Transverse colon (tissue), 4 donors: ENCODE data around the gene GID4.

Source experiments
- CTCF ChIP-seq, 5 experiments: fragments of 200-600 bp in 3 of 5; fragments of 450-650 bp in 2 of 5; sonication (generic) in 3 of 5; IDR thresholded peaks; 1 replicate in 2 of 5; 2 replicates in 3 of 5; pipeline ENCODE4 v1.5.1; 2016 to 2017; ENCODE audit warnings: antibody characterized with exemption in 5 of 5, inconsistent platforms in 3 of 5, mild to moderate bottlenecking in 2 of 5, moderate library complexity in 1 of 5
- POLR2AphosphoS5 ChIP-seq, 3 donors: sonication (generic); formaldehyde crosslinking; IDR thresholded peaks; one replicate each; pipeline ENCODE4 v1.6.1; 2016; ENCODE audit warnings: antibody characterized with exemption in 3 of 3

DNA sequence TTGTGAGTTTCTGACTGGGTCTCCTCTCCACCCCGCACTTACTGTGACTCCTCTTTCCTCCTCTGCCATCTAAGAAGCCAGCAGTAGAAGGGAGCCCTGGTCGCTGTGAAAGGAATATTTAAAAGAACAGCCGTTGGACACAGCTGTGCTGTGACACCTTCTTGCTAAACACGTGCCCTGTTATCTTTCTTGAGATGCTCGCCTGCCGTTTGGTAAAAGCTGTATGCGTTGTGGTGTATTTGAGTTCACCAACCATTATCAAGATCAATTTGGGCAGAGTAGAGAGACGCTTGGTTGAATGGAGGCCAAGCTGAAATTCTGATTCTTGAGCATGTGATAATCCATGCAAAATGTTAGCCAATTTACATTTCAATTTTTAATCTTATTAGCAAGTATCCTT is 3.8 kb downstream of the GID4 start:
- TF ChIP-seq CTCF (IDR thresholded peaks at IDR 0.05): no peak
- no peak for TF ChIP-seq POLR2AphosphoS5 (IDR thresholded peaks at IDR 0.05)
